T-cell (primary cell): Measurements from ENCODE around the gene EXT2. TPM values are rescaled to one million over a fixed set of nuclear protein-coding genes. Genes with fewer than 3 reads are reported as not detected.

Source experiments
- ATAC-seq, 4 experiments: fragments of 200-7000 bp in 3 of 4; fragments of 150-1000 bp in 1 of 4; cut with Tn5 transposase; replicated peaks in 1 of 4; 1 replicate in 3 of 4; 2 replicates in 1 of 4; pipeline ENCODE4 v1.10.0; 2021; ENCODE audit warnings: moderate library complexity in 3 of 4, mild to moderate bottlenecking in 2 of 4, moderate number of reproducible peaks in 1 of 4
- CTCF ChIA-PET, 2 donors: fragments of 300-600 bp; sonication (Branson Sonifier 250); formaldehyde crosslinking; loops; one replicate each; lab custom pipeline; 2022; ENCODE audit warnings: antibody characterized with exemption in 2 of 2; lab: Charles Lee
- POLR2A ChIA-PET, 2 donors: fragments of 300-600 bp; sonication (Branson Sonifier 250); formaldehyde crosslinking; loops; one replicate each; lab custom pipeline; 2022; ENCODE audit warnings: antibody characterized with exemption in 2 of 2; lab: Charles Lee
- DNase-seq, 35 experiments: peaks; one replicate each; pipeline versions ENCODE4 v3.0.0 to v3.0.0-alpha.2; 2013 to 2023
- H3K27ac ChIP-seq: one replicate; pipeline ENCODE4 v1.5.1; 2013; ENCODE audit warnings: low read length
- H3K27me3 ChIP-seq, 2 experiments: replicated peaks in 1 of 2; 1 replicate in 1 of 2; 2 replicates in 1 of 2; pipeline versions ENCODE4 v1.6.1 to v1.7.0; 2013; ENCODE audit warnings: low read length in 1 of 2, mixed read lengths in 1 of 2; ENCODE audit not compliant: control insufficient read depth in 2 of 2, insufficient read depth in 2 of 2; ENCODE audit errors: extremely low read depth in 1 of 2
- H3K36me3 ChIP-seq, 2 donors: 1 replicate in 1 of 2; 2 replicates in 1 of 2; pipeline versions ENCODE4 v1.6.1 to v1.7.0; 2013; ENCODE audit warnings: low read length in 1 of 2; ENCODE audit not compliant: control insufficient read depth in 2 of 2, insufficient read depth in 1 of 2; ENCODE audit errors: extremely low read depth in 1 of 2
- H3K4me1 ChIP-seq, 2 experiments: 1 replicate in 1 of 2; 2 replicates in 1 of 2; pipeline versions ENCODE4 v1.6.1 to v1.7.0; 2013; ENCODE audit warnings: low read length in 2 of 2, mixed read lengths in 1 of 2; ENCODE audit not compliant: insufficient read depth in 2 of 2, control insufficient read depth in 1 of 2; ENCODE audit errors: extremely low read depth in 1 of 2
- H3K4me3 ChIP-seq, 2 donors: 1 replicate in 1 of 2; 2 replicates in 1 of 2; pipeline versions ENCODE4 v1.5.1 to v1.7.0; 2013; ENCODE audit warnings: mild to moderate bottlenecking in 2 of 2, low read length in 1 of 2, moderate library complexity in 1 of 2; ENCODE audit not compliant: control insufficient read depth in 1 of 2; ENCODE audit errors: extremely low read depth in 1 of 2
- H3K9me3 ChIP-seq: 2 replicates; pipeline ENCODE4 v1.7.0; 2013
- H3K27ac Mint-ChIP-seq, 2 donors: one replicate each; pipeline ENCODE4 v1.8.0; 2020 to 2021; ENCODE audit warnings: mild to moderate bottlenecking in 2 of 2, mixed read lengths in 2 of 2
- H3K27me3 Mint-ChIP-seq, 2 donors: one replicate each; pipeline ENCODE4 v1.8.0; 2021 to 2022; ENCODE audit warnings: mixed read lengths in 2 of 2
- H3K36me3 Mint-ChIP-seq: one replicate; pipeline ENCODE4 v1.8.0; 2021; ENCODE audit warnings: mixed read lengths
- H3K4me1 Mint-ChIP-seq, 3 donors: one replicate each; pipeline ENCODE4 v1.8.0; 2020 to 2022; ENCODE audit warnings: mixed read lengths in 3 of 3, mild to moderate bottlenecking in 1 of 3
- H3K4me3 Mint-ChIP-seq, 3 donors: one replicate each; pipeline ENCODE4 v1.8.0; 2020 to 2022; ENCODE audit warnings: mild to moderate bottlenecking in 3 of 3, mixed read lengths in 3 of 3, moderate library complexity in 3 of 3
- H3K9me3 Mint-ChIP-seq, 3 donors: one replicate each; pipeline ENCODE4 v1.8.0; 2020 to 2022; ENCODE audit warnings: mixed read lengths in 3 of 3
- WGBS: methylation state at CpG from one replicate; pipeline ENCODE4 v1.1.5; 2013; ENCODE audit warnings: missing lambda C conversion rate; ENCODE audit not compliant: insufficient coverage; 5-methylcytosine and 5-hydroxymethylcytosine counted together
- total RNA-seq, 35 experiments: library from RNA in 6 of 35; stranded (reverse) in 6 of 35; fragments of 120-200 nt in 1 of 35; gene quantifications; one replicate each; pipeline versions ENCODE4 v1.2.1 to v1.2.4 and lab custom pipeline; 2013 to 2026

EXT2 gene
- total RNA-seq, 5 donors from 2014 or later (not counting 1 experiment from before 2014, with no cell fraction given) = 24.8 to 30.5 (median 26.6) TPM

DNA sequence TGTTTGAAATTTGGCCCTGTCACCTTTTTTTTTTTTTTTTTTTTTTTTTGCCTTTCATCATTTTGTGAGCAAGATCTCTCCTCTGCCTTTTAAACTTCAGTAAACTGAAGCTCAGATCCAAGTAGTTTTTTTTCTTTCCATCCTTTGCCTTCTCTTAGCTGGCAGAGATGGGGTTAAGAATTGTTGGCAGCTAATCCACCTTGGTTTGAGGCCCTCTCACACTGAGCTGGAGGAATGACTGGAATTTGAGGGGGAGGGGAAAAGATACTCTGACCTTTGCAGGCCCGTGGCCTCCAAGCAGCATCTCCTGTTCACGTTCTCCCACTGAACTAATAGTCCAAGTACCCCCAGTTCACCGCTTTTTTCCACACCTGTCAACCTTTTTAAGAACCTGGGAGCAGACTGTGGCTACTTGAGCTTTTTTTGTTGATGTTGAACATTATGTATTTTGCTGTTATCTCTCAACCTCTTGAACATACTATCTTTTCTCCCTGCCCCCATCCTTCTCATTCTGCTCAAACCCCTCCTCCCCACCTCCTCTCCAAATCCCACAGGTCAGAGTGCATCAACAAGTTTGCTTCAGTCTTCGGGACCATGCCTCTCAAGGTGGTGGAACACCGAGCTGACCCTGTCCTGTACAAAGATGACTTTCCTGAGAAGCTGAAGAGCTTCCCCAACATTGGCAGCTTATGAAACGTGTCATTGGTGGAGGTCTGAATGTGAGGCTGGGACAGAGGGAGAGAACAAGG is 148.3 kb downstream of the EXT2 start:
- ATAC-seq = no peak
- CTCF ChIA-PET = interaction anchor here in 1 of 2 donors (0.6 kb wide), 2 partner anchors 83 to 523 kb away, joined by 3 to 6 read pairs; no protein-coding TSS in a partner anchor
- 100% methylated on average over 2 of the region's 6 CpGs for WGBS

DNA sequence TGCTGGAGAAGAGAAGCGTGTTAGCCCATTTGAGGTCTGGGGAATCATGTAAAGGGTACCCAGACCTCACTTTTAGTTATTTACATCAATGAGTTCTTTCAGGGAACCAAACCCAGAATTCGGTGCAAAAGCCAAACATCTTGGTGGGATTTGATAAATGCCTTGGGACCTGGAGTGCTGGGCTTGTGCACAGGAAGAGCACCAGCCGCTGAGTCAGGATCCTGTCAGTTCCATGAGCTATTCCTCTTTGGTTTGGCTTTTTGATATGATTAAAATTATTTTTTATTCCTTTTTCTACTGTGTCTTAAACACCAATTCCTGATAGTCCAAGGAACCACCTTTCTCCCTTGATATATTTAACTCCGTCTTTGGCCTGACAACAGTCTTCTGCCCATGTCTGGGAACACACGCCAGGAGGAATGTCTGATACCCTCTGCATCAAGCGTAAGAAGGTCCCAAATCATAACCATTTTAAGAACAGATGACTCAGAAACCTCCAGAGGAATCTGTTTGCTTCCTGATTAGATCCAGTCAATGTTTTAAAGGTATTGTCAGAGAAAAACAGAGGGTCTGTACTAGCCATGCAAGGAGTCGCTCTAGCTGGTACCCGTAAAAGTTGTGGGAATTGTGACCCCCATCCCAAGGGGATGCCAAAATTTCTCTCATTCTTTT is 149.3 kb downstream of the EXT2 start:
- Histone ChIP-seq H3K36me3 (peaks cover 2 to 26% of the 10 kb centered on the region in 2 donors), H3K27ac (no peak overlapping the region), H3K4me3 (no peak overlapping the region), H3K9me3 (no peaks in the 10 kb centered on the region), H3K4me1 (no peaks in the 10 kb centered on the region), H3K27me3 (no peaks in the 10 kb centered on the region)
- ChIA-PET CTCF (no interaction called here), POLR2A (no interaction called here)
- no peaks in the 10 kb centered on the region for H3K9me3 Mint-ChIP-seq
- no peak overlapping the region for H3K27ac Mint-ChIP-seq
- no peaks in the 10 kb centered on the region for H3K4me1 Mint-ChIP-seq
- H3K4me3 Mint-ChIP-seq = no peak overlapping the region
- H3K27me3 Mint-ChIP-seq = no peaks in the 10 kb centered on the region
- peaks cover 81% of the 10 kb centered on the region for H3K36me3 Mint-ChIP-seq
- no peak for DNase-seq
- WGBS = 100% methylated on average over 1 of the region's 8 CpGs
- ATAC-seq = no peak

More for the DNA sequence above, 148.3 kb downstream of the EXT2 start:
- no peak overlapping the region for H3K27ac ChIP-seq
- Mint-ChIP-seq H3K4me1 (no peaks in the 10 kb centered on the region), H3K27ac (no peak overlapping the region), H3K36me3 (peaks cover 77% of the 10 kb centered on the region), H3K4me3 (no peak overlapping the region), H3K27me3 (no peaks in the 10 kb centered on the region), H3K9me3 (no peaks in the 10 kb centered on the region)
- no peak overlapping the region for H3K4me3 ChIP-seq
- H3K36me3 ChIP-seq = peaks cover 2 to 26% of the 10 kb centered on the region in 2 donors
- H3K9me3 ChIP-seq = no peaks in the 10 kb centered on the region
- POLR2A ChIA-PET = no interaction called here
- DNase-seq = no peak
- no peaks in the 10 kb centered on the region for H3K4me1 ChIP-seq
- H3K27me3 ChIP-seq = no peaks in the 10 kb centered on the region

DNA sequence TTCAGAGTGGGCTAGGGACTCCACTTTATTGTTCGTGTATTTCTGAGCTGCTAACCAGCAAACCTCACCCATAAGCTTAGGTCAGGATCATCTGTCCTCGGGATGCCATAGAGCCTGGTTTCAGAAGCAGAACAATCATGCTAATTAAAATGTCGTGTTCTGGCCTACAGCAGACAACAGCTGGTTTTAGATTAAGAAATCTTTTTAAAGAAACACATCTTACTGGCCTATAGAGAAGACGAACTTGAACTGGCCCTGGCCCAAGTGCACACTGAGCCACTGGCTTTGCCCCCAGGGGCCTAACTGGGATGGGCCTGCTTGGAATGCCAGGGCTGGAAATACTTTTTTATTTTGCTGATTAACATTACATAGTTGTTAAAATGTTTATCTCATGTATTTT is 151.2 kb downstream of the EXT2 start:
- Mint-ChIP-seq H3K36me3 (peaks cover 80% of the 10 kb centered on the region), H3K4me1 (no peaks in the 10 kb centered on the region), H3K4me3 (no peak overlapping the region), H3K27me3 (no peaks in the 10 kb centered on the region), H3K9me3 (peaks cover 2 to 11% (median 7%) of the 10 kb centered on the region in 3 donors), H3K27ac (no peak overlapping the region)
- Histone ChIP-seq H3K9me3 (no peaks in the 10 kb centered on the region), H3K27ac (no peak overlapping the region), H3K27me3 (no peaks in the 10 kb centered on the region), H3K4me3 (no peak overlapping the region), H3K4me1 (no peaks in the 10 kb centered on the region), H3K36me3 (peaks cover 7 to 21% of the 10 kb centered on the region in 2 donors)
- POLR2A ChIA-PET = no interaction called here
- WGBS = no CpG with 5 or more reads among the region's 4 CpGs
- CTCF ChIA-PET = no interaction called here
- DNase-seq (no peak), ATAC-seq (no peak)

DNA sequence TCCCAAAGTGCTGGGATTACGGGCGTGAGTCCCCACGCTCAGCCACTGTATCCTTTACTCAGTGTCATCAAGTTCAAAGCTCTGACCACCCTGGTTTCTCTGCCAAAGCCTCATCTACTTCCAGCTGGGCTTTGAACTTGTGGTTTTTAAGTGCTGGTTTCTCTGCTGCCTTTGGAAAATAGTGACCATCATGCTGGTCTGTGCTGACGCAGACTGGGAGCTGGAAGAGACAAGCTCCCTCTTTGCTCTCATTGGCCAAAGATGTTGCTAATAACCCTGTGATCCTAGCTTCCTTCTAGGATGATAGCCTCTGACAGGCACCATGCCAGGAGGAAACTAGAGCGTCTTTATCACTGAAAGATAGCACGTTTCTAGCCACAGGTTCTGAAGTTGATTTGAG is 152.0 kb downstream of the EXT2 start:
- H3K27me3 Mint-ChIP-seq = no peaks in the 10 kb centered on the region
- Histone ChIP-seq H3K27me3 (no peaks in the 10 kb centered on the region), H3K9me3 (no peaks in the 10 kb centered on the region), H3K27ac (no peak overlapping the region), H3K36me3 (peaks cover 7 to 17% of the 10 kb centered on the region in 2 donors), H3K4me3 (no peak overlapping the region), H3K4me1 (no peaks in the 10 kb centered on the region)
- DNase-seq = no peak
- H3K27ac Mint-ChIP-seq = no peak overlapping the region
- no peak for ATAC-seq
- H3K4me1 Mint-ChIP-seq = no peaks in the 10 kb centered on the region
- 69% methylated on average over 5 of the region's 6 CpGs for WGBS
- ChIA-PET CTCF (no interaction called here), POLR2A (no interaction called here)
- no peak overlapping the region for H3K4me3 Mint-ChIP-seq
- peaks cover 10 to 19% (median 12%) of the 10 kb centered on the region in 3 donors for H3K9me3 Mint-ChIP-seq
- peaks cover 82% of the 10 kb centered on the region for H3K36me3 Mint-ChIP-seq

DNA sequence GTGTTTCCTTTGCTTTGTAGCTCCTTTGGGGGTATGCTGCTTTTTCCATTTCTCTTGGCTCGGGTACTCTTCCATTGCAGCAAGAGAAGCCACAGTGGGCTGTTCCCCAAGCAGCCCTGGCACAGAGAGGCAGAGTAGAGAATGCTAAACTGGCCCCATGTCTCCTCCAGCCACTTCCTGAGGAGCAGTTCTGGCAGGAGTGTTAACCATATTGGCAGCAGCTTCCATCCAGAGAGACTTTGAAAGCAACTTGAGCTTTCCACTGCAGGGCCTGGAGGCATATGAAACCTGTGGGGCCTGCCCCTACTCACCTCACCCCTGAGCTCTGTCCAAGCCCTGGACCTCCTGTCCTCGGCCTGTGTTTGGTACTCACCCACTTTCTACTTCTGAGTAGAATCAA is 152.6 kb downstream of the EXT2 start:
- CTCF ChIA-PET = interaction anchor here in 1 of 2 donors (0.7 kb wide), 1 partner anchor 67 kb away, joined by 4 read pairs; no protein-coding TSS in a partner anchor
- Histone ChIP-seq H3K4me3 (no peak overlapping the region), H3K9me3 (no peaks in the 10 kb centered on the region), H3K27me3 (no peaks in the 10 kb centered on the region), H3K27ac (no peak overlapping the region), H3K4me1 (no peaks in the 10 kb centered on the region), H3K36me3 (peaks cover 7 to 16% of the 10 kb centered on the region in 2 donors)
- no peak for ATAC-seq
- 95% methylated on average over 2 of the region's 2 CpGs for WGBS
- H3K9me3 Mint-ChIP-seq = peaks cover 16 to 25% (median 18%) of the 10 kb centered on the region in 3 donors
- no peak overlapping the region for H3K27ac Mint-ChIP-seq
- no peaks in the 10 kb centered on the region for H3K4me1 Mint-ChIP-seq
- DNase-seq = no peak
- POLR2A ChIA-PET = no interaction called here
- peaks cover 84% of the 10 kb centered on the region for H3K36me3 Mint-ChIP-seq
- H3K27me3 Mint-ChIP-seq = no peaks in the 10 kb centered on the region
- H3K4me3 Mint-ChIP-seq = no peak overlapping the region

DNA sequence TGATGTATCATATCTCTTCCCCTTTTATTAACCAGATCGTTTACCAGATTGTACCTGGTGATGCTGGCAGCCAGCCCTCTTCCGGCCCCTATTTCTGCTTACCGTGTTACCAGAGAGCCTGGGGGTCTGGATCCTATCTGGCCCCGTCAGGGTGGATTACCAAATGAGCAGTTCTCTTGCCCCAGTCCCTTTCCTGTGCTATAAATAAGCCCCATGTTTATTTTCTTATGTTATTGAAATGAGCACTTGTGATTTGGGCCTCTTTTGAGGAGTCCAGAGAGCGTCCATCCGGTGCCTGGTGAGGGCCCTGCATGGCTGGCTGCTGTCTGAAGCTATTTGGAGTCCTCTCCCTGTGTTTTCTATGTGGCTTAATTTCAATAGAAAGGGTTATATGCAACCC is 154.9 kb downstream of the EXT2 start:
- CTCF ChIA-PET = interaction anchor here in 1 of 2 donors (0.5 kb wide), 1 partner anchor 88 kb away, joined by 3 read pairs; no protein-coding TSS in a partner anchor
- H3K4me1 Mint-ChIP-seq = no peaks in the 10 kb centered on the region
- H3K4me3 Mint-ChIP-seq = no peak overlapping the region
- peaks cover 66% of the 10 kb centered on the region for H3K36me3 Mint-ChIP-seq
- peaks cover 16 to 26% (median 24%) of the 10 kb centered on the region in 3 donors for H3K9me3 Mint-ChIP-seq
- Histone ChIP-seq H3K27ac (no peak overlapping the region), H3K4me3 (no peak overlapping the region), H3K27me3 (no peaks in the 10 kb centered on the region), H3K36me3 (peaks cover 3 to 4% of the 10 kb centered on the region in 2 donors), H3K9me3 (no peaks in the 10 kb centered on the region), H3K4me1 (no peaks in the 10 kb centered on the region)
- no peak overlapping the region for H3K27ac Mint-ChIP-seq
- H3K27me3 Mint-ChIP-seq = no peaks in the 10 kb centered on the region
- DNase-seq (no peak), ATAC-seq (no peak)
- POLR2A ChIA-PET = no interaction called here
- 78% methylated on average over 4 of the region's 6 CpGs for WGBS
